ENCODE results near the gene DPP6.

GRCh38 chr7:154906736-154907355, 854.6 kb downstream of the DPP6 start:
- no peak for TF ChIP-seq CTCF (IDR thresholded peaks at IDR 0.05; ENCODE audit: poor library complexity)
- no peak for TF ChIP-seq EZH2phosphoT487 (IDR thresholded peaks at IDR 0.05; ENCODE audit: low read depth, severe bottlenecking, unreplicated experiment)
- TF ChIP-seq EZH2 (IDR thresholded peaks at IDR 0.05; ENCODE audit: borderline replicate concordance): no peak
